NCI-H1105 (cell line): ENCODE results near the gene XAB2.
A peak's percentile ranks its signal among the peaks of the same experiment; 100 is the strongest.

ENCODE experiments used
- DNase-seq: peaks from one replicate; lab custom pipeline; 2025; lab: John Stamatoyannopoulos, UW

Gene XAB2

DNA sequence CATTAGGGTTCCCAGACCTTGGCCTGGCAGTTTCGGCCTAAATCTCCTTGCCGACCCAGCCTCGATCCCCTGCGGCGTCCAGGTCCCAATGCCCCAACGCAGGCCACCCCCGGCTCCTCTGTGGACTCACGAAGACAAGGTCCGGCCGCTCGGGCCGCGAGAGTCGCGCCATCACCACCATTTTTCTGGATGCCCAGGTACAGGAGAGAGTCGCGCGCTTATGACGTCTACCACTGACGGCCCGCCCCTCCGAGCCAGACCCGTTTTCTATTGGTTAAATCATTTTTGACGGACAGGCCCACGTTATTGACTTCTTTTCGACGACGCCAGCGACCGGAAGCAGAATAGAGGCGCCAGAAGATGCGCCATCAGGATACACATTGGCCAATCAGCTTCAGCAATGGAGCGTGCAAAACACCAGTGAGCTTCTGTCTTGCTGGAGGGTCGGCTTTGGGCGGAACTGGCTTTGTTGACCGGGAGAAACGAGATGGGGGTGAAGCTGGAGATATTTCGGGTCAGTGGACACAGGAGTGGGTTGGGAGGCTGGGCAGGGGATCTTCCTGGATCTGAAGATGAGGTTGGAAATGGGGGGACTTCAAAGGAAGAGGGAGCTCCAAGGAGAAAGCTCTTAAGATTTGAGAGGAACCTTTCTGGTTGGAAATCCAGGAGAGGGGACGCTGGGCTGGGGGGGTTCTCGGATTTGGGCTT, at the start of gene XAB2, which contains the start of gene PET100:
Gene XAB2 (minus strand): TSS at position 199 of the 708 bp plus-strand sequence. CDS start 18 bp downstream, at position 181.
Gene PET100 (plus strand): TSS at position 447 of the 708 bp plus-strand sequence. CDS start 41 bp downstream, at position 488.
- DNase-seq = peak; percentile 97

DNA sequence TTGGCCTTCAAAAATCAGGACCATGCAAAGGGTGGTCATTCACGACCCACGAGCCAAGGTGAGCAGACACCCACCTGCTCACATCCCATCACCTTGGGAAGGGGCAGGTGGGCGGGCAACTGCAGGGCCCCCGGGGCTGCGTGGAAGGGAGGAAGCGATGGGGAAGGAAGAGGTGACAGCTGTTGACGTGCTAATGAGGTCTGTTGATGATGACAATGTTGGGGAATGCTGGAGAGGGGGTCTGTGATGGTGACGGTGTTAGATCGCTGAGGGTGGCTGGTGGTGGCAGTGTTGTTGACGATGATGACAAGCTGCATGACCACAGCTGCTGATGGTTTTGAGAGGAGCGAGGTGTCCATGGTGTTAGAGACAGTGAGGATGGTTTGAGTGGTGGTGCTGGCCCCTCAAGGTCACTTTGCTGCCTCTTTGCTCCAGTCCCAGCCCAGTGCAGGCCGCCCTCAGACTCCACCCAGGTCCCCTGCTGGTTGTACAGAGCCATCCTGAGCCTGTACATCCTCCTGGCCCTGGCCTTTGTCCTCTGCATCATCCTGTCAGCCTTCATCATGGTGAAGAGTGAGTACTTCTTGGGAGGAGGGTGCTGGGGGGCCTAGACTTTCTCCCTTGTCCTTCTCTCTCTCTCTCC, 48.4 kb upstream of the XAB2 start:
- no peak for DNase-seq

DNA sequence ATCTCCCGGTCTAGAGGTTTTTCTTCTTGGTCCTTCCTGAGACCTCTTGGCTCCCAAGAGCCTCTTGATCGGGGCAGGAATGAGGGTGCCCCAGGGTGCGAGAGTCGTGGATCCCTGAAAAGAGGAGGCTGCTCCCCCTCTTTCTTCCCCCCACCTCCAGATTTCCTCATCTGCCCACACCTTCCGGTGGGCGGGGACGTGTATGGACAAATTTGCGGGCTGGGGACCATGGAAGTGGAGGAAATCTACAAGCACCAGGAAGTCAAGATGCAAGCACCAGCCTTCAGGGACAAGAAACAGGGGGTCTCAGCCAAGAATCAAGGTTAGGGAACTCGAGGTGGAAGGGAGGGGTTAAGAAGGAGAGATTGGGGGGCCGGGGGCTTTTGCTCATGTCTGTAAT, 47.5 kb upstream of the XAB2 start, which contains the start of gene MCEMP1:
Gene MCEMP1 (plus strand): TSS at position 237 of the 400 bp plus-strand sequence. CDS start 31 bp downstream, at position 268.
- DNase-seq = no peak

DNA sequence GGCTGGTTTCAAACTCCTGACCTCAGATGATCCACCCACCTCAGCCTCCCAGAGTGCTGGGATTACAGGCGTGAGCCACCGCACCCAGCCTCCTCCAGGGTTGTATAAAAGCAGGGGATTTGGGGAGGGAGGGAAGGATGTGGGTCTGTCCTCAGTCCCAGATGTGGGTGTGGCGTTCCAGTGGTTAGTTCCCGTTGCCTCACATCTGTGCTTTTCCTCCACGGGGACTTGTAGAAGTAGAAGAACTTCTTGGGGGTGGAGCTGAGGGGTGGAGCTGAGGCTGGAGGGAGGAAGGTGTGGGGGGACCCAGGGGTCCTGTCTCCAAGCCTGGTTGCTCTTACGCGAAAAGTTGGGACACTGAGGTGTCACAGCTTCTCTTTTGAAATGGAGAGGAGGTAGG, 47.0 kb upstream of the XAB2 start:
- DNase-seq = no peak

DNA sequence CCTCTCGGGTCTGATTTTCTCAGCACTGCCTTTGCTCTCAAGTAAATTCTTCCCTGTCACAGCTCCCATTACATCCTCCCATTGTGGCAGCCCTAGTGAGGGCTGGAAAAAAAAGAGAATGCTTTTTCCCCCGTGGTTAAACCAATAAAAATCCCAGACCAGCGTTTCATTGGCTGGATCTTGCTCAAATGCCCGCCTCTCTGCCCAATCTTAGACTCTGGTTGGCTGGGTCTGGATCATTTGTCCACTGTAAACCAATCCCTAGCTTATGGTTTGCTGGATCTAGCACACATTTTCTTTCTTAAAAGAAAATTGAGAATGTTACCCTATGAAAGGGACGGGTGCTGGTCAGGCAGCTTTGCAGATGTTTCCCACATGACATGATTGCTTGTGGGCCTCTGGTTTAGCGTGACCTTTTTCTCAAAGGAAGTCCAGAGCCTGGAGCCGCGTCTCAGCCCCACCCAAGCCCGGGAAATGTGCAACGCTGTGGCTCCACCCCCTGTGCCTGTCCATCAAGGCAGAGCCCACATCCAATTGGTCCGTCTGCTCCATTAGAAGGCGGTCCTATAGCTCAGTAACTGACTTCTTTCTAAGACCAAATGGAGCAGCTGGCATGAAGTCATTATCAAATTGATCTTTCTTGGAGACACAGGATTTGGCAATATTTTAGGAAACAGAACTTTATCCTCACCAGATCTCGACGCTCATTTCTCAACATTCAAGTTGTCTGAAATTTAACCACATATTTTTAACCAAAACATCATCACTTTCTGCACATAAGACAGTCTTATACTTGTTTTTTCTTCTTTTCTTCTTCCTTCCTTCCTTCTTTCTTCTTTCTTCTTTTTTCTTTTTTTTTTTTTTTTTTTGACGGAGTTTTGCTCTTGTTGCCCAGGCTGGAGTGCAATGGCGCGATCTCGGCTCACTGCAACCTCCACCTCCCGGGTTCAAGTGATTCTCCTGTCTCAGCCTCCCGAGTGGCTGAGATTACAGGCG, 45.0 kb upstream of the XAB2 start:
- no peak for DNase-seq

DNA sequence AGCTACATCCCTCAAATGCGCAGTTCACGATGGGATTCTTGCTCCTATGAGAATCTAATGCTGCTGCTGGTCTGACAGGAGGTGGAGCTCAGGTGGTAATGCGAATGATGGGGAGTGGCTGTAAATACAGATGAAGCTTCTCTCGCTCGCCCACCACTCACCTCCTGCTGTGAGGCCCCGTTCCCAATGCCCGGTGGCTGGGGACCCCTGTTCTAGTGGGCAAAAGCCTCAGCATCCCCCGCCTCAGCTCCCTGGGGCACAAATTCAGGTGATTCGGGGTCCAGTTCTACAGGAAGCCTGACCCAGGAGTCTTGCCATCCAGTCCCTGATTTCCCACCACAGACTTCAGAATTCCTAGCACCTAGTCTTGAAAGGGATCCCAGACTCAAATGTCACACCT, 43.2 kb upstream of the XAB2 start:
- DNase-seq = no peak

DNA sequence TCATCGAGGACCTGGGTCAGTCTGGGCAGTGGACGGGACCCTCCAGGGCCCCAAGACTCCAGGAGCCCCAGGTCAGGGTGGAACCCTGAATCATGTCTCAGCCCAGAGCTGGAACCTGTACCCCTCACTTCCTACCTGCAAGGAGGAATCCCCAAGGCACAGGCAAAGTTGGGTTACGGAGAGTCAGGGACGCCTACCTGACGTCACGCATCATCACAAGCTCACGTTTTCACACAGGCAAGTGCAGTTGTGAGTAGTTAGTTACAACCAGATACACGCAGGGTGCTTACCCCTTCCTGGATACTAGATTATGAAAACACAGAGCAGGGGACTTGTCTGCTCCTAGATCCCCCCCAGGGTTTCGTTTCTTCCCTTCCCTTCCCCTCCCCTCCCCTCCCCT, 41.4 kb upstream of the XAB2 start:
- no peak for DNase-seq

DNA sequence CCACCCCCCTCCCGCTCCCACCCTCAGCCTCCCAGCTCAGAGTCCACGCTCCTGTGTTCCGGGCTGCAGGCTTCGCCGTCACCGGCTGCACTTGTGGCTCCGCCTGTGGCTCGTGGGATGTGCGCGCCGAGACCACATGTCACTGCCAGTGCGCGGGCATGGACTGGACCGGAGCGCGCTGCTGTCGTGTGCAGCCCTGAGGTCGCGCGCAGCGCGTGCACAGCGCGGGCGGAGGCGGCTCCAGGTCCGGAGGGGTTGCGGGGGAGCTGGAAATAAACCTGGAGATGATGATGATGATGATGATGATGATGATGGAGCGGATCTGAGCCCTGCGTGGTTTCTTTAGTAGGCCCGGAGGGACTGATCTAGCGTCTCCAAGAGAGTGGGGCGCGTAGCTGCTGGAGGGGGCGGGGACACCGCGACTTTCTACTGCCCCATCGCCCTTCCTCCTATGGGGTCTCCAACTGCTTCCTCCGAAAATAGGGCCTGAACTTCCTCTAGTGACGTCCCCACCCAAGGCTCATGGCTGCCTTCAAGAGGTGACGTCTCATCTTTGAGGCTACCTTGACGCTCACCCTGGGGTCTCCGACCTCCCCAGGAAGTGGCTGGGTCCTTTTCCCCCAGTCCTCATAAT, 40.9 kb upstream of the XAB2 start:
- DNase-seq = no peak

DNA sequence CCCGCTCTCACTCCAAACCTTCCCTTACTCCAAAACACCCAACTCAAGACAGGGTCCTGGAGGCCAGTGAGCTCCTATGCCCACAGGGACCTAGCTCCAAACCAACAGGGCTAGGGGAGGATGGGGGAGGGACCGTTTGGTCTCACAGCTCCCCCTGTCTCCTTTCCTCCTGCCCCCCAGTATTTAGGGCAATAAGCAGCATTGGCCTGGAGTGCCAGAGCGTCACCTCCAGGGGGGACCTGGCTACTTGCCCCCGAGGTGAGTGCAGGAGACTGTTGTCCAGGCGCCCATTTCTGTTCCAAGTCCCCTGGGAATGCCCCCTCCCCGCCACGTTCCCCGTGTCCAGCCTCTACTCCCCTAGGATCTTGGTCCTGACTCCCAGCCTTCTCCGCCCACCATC, 40.3 kb upstream of the XAB2 start:
- no peak for DNase-seq

DNA sequence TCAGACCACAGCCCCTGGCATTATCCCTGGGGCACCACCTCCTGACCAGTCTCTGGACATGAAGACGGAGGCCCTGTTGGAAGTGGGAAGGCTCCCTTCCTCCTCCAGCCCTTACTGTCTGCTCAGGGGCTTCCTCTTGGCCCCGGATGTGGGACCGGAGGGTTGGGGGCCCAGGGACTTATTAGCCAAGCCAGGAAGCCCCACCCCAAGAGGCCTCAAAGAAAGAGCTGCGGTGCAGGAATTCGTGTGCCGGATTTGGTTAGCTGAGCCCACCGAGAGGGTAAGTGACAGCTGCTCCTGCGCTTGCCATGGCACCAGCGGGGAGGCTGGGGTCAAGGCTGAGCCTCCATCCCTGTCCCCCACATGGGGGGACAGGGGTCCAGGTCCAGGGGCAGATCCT, 39.5 kb upstream of the XAB2 start, which contains the start of gene RETN:
Gene RETN (plus strand): TSS at position 208 of the 400 bp plus-strand sequence. CDS start 278 bp downstream, outside the sequence.
- no peak for DNase-seq

DNA sequence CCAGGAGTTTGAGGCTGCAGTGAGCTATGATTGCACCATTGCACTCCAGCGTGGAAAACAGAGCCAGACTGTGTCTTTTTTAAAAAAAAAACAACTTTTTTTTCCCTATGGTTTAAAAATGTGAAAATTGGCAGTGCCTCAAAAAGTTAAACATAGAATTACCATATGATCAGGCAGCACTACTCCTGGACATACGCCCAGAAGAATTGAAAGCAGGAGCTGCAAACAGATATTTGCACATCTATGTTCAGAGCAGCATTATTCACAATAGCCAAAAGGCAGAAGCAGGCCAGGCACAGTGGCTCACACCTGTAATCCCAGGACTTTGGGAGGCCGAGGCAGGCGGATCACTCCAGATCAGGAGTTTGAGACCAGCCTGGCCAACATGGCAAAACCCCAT, 35.7 kb upstream of the XAB2 start:
- no peak for DNase-seq

DNA sequence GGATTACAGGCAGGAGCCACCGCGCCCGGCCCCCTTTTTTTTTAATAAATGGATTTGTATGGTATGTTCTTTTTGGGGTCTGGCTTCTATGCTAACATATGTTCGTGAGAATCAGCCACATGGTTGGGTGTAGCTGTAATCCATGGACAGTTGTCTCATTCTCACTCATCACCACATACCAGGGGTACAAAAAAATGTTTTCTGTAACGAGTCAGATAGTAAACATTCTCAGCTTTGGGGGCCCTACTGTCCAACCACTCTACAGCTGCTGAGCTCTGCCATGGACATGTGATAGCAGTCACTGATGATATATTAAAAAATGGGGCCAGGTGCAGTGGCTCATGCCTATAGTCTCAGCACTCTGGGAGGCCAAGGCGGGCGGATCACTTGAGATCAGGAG, 34.4 kb upstream of the XAB2 start:
- DNase-seq = no peak

DNA sequence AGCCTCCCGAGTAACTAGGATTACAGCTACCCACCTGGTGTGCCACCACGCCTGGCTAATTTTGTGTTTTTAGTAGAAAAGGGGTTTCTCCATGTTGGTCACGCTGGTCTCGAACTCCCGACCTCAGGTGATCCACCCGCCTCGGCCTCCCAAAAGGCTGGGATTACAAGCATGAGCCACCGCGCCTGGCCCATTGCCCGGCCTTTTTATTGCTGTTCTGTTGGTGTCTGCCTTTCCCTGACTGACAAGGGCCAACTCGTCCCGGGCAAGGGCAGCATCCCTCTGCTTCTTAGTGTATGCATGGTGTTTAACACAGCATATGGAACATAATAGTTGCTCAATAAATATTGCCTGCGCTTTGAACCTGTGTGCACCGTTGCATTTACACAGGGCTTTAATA, 33.3 kb upstream of the XAB2 start:
- no peak for DNase-seq

DNA sequence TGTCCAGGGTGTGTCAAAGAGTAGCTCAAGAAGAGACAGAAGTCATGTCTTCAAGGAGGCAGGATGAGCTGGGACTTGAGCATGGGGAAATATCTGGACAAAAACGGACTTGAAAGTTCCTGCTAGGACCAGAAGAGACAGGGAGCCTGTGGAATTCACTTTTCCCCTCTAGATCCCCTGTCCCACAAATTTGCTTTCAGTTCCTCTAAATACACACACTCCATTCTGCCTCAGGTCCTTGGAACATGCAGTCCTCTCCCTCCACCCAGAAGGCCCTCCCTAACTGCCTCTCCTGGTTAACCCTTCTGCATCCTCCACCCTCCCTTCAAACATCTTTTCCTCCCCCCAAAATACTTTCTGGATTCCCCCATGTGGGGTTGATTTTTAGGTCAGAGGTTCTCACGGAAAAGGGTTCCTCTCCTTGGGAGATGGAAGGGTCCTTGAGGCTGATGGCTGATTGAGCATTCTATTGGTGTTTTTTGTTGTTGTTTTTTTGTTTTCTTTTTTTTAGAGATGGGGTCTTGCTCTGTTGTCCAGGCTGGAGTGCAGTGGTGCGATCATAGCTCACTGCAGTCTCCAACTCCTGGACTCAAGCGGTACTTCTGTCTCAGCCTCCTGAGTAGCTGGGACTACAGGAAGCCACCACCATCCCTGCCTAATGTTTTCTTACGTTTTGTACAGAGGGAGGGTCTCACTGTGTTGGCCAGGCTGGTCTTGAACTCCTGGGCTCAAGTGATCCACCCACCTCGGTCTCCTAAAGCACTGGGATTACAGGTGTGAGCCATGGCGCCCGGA, 32.6 kb upstream of the XAB2 start:
- DNase-seq = no peak

DNA sequence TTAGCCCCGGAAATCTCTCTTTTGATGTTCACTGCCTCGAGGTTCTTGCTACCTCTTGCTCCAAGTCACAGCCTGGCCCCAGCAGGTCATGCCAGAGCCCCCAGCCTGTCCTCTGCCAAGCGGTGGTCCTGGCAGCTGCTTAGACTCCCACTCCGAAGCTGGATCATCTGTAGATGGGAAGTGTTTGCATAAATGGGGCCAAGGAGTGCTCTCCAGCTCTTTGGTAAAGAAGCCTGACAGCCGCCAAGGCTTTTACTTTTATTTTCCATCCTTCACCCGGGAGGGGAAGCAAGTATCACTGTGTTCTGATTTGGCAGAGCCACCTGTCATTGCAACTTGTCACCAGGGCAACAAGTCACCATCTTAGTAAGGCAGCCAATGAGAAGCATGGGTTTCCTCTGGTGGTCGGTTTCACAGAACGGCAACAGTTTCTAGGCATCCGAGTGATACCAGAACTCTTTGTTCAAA, 28.9 kb upstream of the XAB2 start:
- no peak for DNase-seq

DNA sequence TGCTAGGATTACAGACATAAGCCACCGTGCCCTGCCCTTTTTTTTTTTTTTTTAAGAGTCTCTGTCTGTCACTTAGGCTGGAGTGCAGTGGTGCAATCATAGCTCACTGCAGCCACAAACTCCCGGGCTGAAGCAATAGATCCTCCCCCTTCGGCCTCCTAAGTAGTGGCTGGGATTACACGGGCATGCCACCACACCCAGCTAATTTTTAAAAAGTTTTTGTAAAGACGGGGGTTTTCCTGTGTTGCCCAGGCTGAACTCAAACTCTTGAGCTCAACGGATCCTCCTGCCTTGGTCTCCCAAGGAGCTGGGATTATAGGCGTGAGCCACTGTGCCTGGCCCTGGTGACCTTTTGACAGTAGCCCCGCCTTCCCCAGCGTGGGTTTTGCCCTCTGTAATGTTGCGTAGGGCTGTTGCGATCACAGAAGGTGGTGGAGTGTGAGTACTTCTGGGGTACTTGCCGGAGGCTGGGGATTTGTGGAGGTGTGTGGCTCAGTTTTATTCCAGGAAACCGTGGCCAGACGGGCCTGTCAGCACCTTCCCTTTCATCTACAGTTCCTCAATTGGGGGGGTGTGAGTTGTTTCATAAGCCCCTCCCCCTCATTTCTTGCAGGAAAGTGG, 27.9 kb upstream of the XAB2 start:
- DNase-seq = no peak

DNA sequence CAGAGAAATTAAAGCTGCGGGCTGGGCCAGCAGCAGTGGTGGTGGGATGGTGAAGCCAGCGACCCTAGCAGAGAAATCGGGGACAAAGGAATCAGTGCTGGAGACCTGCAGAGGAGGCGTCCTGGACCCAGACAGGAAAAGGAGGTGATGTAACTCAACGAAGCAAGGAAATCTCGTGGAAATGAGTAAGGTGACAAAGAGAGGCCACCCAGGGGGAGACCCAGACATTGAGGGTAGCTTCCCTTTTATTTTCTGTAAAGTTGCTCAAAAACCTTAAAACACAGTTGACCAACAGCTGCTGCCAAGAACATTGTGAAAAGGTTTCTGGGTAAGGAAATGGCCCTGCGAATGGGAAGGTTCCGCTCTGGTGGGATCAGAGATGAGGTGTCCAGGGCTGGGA, 26.2 kb upstream of the XAB2 start:
- DNase-seq = no peak

DNA sequence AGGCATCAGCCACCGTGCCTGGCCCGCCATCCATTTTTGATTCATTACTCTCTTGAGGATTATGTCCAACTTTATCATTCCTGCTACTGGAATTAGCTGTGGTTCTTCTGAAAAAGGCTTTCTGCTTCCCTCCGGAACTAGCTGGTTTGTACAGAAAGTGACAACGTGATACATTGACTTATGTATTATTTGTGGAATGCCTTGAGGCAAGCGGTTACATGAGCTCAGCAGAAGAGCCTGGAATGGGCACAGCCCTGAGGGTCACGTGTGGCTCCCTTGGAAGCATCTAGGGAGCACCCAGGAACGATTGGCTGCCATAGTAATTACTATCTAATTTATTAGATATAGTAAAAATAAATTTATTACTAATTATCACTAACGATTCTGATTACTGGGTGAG, 25.1 kb upstream of the XAB2 start:
- DNase-seq = no peak

DNA sequence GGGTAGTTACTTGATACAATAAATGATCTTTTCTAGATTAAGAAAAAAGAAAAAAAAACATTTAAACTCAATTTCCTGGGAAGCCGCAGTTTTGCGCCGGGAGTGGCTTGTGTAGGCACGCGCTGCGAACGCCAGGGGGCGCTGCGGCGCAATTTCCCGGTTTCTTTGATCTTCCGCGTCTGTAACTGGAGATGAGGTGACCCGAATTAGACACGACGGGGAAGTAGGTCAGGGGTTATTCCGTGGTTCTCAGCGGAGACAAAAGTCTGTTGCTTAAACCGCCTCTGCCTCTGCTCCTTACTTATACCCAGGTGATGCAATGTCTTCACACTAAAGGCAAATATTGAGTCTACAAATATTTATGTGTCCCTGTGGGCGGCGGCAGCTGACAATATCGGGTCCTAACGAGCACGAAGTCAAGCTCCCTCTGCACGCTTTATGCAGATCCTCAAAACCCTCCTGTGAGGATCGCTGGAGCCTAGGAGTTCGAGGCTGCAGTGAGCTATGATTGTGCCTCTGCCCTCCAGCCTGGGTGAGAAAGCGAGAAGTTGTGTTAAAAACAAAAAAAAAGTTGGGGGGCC, 22.8 kb upstream of the XAB2 start:
- peak; percentile 67 for DNase-seq

DNA sequence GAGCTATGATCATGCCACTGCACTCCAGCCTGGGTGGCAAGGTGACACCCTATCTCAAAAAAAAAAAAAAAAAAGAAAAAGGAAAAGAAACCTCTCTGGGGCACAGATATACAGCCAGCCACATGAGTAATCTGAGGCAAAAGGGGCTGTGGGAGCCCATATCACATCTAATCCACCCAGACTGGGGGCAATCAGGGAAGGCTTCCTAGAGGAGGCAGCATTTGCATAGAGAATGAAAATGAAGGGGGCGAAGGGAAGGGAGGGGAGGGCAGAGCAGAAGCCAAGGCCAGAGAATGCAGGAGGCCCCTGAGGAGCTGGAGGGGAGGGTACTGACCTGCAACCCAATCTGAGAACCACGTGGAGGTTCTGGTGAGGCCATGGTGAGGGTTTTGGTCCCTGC, 20.8 kb upstream of the XAB2 start:
- no peak for DNase-seq
